GM19043 (cell line): ENCODE data around the gene SEMA3E.
"Not testable (repeated sequence)": the region's sequence is repeated elsewhere in the genome, so short reads cannot be mapped to it uniquely, and the experiment has no call there.

Experiments
- ATAC-seq: cut with Tn5 transposase; IDR thresholded peaks from one replicate; pipeline ENCODE4 v1.9.1; 2021; ENCODE audit warnings: low read depth; ENCODE audit not compliant: unreplicated experiment

SEMA3E gene

DNA sequence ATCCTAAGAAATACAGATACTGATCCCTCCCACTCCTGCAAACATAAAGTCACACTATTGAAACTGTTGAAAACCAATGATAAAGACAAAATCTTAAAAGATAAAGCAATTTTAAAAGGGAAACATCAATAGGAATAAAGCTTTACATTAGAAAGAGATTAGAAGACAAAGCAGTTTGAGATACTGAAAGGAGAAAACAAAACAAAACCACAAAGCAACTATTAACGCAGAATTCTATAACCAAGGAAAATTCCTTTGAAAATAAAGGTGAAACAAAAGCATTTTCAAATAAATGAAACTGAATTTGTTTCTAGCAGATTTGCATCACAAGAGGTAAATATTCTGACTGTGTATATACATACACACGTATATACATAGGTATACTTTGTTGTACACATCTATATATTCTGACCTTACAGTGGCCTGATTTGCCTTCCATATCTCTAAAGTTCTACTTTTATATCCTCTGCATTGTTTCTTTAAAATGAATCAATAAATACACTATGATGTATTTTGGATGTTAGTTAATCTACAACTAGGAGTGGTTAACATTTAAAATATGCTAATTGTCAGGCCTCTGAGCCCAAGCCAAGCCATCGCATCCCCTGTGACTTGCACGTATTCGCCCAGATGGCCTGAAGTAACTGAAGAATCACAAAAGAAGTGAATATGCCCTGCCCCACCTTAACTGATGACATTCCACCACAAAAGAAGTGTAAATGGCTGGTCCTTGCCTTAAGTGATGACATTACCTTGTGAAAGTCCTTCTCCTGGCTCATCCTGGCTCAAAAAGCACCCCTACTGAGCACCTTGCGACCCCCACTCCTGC lies 189.6 kb downstream of the SEMA3E start:
- not testable (repeated sequence) for ATAC-seq

- no peak for ATAC-seq
Measured at GRCh38 chr7:83457022-83457892, 191.7 kb downstream of the SEMA3E start.

DNA sequence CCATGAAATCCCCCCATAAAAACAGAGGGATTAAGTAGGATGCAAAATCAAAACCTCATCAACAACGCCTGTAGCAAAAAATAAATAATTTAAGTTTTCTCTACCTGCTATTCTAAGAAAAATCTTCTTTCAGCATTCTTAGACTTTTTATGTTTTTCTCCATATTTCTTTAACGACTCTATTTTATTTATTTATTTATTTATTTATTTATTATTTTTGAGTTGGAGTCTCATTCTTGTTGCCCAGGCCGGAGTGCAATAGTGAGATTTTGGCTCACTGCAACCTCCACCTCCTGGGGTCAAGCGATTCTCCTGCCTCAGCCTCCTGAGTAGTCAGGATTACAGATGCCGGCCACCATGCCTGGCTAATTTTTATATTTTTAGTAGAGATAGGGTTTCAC lies 192.5 kb downstream of the SEMA3E start:
- no peak for ATAC-seq

DNA sequence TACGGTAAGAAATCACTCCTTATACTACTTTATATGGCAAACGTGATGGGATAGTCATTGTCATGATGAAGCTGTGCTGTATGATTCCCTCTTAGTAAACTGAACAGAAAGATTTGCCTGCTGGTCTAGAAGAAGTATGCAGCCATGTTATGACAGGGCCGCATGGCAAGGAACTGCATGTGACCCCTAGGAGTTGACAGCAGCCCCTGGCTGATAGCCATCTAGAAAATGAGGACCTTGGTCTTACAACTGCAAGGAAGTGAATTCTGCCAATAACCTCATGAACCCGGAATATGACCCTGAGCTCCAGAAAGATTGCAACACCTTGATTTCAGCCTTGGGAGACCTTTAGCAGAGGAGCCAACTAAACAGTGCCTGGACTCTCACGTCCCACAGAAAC lies 193.3 kb downstream of the SEMA3E start:
- ATAC-seq, result no peak

DNA sequence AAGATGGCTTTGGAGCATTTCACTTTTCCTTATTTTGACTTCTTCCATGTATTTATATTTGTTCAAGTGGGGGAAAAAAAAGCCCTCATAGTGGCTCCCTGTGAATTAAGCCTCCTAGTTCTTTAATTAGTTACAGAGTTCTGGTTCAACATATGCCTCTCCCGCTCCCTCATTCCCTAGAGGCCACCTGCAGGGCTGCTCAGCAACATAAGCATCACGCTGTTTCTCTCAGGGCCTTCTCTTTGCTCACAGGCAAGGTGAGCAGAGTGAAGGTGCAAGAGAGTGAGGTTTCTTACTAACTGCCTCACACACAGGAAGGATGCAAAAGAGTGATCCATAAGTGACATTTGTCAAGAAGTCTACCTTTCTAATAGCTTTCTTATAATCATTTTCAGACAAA lies 196.7 kb downstream of the SEMA3E start:
- ATAC-seq, result no peak

DNA sequence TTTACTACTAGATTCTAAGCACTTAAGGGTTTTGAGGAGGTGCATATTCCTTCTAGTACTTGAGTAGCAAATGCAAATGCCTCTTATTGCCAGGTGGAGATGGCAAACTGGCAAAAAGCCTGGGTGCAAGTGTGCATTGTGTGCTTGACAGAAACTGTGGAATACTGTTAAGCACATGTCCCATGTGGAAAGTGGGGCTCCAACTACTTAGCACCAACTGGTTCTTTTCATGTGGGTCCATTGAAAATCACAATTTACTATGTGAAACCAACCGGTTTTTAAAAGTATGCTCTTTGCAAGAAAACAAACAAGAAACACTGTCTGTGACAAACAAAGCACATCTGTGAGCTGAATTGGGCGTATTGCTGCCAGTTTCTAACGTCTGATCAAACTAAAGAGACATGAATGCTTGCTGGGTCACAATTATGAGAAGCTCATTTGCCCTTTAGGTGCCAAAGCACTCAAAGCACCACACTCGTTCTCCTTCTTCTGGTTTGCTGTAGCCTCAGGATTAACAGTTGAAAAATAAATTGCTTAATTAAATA lies 197.4 kb downstream of the SEMA3E start:
- no peak for ATAC-seq

- no peak for ATAC-seq
Measured at GRCh38 chr7:83449781-83450180, 199.2 kb downstream of the SEMA3E start.

DNA sequence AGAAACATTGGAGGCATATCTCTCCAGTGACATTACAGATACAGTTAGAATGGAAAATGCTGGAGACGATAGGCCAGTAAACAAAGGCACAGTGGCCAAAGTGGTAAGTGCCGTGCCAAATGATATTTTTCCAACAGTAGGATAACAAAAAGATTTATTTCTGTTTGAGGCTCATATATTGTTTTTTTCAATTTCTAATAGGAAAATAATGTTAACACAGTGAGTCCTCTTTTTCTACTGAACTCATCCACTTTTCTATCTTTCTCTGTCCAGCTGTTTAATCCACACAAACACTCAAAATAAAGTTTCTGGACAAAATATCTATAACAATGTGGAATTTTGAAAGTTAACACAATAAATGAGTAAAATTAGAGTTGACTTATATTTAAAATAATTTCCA lies 201.3 kb downstream of the SEMA3E start:
- ATAC-seq, result no peak

GRCh38 chr7:83446102-83446669 lies 202.8 kb downstream of the SEMA3E start:
- no peak for ATAC-seq

- ATAC-seq, result no peak
Measured at GRCh38 chr7:83442911-83443310, 206.0 kb downstream of the SEMA3E start.

DNA sequence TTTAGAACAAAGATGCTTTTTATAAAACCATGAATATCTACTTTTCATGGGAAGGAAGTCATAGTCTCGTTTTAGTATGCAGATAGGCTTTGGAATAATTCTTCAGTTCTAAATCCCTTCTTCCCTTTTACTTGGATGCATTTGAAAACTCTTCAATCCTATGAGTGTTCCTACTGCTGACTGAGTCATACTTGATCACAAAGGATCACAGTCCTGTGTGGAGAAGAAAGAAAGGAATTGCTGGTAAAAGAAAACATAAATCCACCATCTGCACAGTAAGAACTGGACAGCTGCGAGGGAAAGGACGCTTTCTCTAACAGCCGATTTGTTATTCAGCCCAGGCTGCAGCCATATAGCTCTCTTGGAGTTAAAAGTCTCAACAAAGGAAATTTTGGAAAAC lies 209.9 kb downstream of the SEMA3E start:
- no peak for ATAC-seq

- not testable (repeated sequence) for ATAC-seq
Measured at GRCh38 chr7:83430289-83430688, 218.7 kb downstream of the SEMA3E start.

- no peak for ATAC-seq
Measured at GRCh38 chr7:83429493-83429892, 219.4 kb downstream of the SEMA3E start.

GRCh38 chr7:83427884-83428283 lies 221.1 kb downstream of the SEMA3E start:
- ATAC-seq, result no peak

- no peak for ATAC-seq
Measured at GRCh38 chr7:83426325-83426724, 222.6 kb downstream of the SEMA3E start.

- ATAC-seq, result no peak
Measured at GRCh38 chr7:83419013-83419412, 229.9 kb downstream of the SEMA3E start.

DNA sequence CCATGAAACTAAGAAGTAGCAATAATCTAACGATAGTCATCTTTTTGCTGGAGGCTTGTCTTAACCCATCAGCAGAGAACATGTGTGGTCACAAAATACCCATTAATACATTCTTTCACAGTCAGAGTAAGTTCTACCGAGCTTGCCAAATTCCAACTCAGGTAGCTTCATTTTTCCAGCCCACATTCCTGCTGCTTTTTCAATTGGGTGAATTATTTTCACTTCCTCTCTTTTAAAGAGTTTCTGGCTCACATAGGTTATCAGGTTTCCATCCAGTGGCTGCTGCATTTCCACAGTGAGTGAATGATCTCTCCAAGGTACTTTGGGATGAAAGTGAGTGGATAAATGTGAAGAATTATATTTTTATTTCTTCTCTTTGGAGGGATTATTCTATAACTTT lies 233.1 kb downstream of the SEMA3E start:
- ATAC-seq, result no peak

DNA sequence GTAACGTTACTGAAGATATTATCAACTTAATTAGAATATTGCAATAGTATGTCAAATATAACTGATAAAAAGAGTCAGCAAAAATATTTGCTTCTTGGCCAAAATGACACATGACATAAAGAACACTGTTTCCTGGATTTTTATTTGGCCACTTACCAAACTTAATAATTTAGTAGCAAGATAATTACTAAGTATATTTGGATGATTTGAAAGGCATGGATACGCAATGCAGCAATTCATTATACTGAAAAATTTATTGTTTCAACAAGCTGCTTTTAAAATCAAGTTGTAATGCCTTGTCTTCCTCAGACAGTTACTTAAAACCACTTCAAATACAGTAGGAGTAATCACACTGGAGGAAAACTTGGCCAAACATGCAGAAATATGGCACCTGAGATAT lies 234.0 kb downstream of the SEMA3E start:
- no peak for ATAC-seq

GRCh38 chr7:83413831-83414230 lies 235.1 kb downstream of the SEMA3E start:
- no peak for ATAC-seq

DNA sequence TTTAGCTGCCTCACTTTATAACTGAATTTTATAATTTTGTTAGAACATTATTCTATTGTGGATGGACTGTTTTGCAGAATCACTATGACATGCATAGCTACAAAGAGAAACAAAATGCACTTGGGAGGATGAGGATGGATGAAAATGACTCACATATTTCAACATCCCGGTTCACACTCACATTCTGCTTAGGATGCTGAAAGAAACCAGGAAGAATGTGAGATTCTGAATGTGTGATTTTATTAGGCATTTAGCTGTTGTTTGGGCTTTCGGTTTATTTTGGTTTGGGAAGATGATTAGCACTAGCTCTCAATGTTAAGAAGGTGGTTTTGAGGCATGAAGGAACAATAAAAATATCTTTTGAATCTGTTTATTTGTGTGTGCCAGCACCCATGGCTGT lies 235.5 kb downstream of the SEMA3E start:
- ATAC-seq, result no peak

GRCh38 chr7:83410989-83411591 lies 237.8 kb downstream of the SEMA3E start:
- no peak for ATAC-seq
